Neural crest cell (in vitro differentiated cells): ENCODE results near the gene RALA. TPM values are rescaled to one million over a fixed set of nuclear protein-coding genes. Genes with fewer than 3 reads are reported as not detected.
A peak's percentile ranks its signal among the peaks of the same experiment; 100 is the strongest.

Experiments used
- DNase-seq: peaks from one replicate; pipeline ENCODE4 v3.0.0; 2021; ENCODE audit warnings: low read depth, mixed read lengths, low spot score
- H3K27ac Mint-ChIP-seq: one replicate; pipeline ENCODE4 v1.8.0; 2021; ENCODE audit warnings: mild to moderate bottlenecking, mixed read lengths; ENCODE audit not compliant: unreplicated experiment
- H3K27me3 Mint-ChIP-seq: 2 replicates; pipeline ENCODE4 v1.8.0; 2021; ENCODE audit warnings: low read depth, mild to moderate bottlenecking, mixed read lengths
- H3K36me3 Mint-ChIP-seq: 2 replicates; pipeline ENCODE4 v1.8.0; 2021; ENCODE audit warnings: low read depth, mild to moderate bottlenecking, mixed read lengths
- H3K4me1 Mint-ChIP-seq: 2 replicates; pipeline ENCODE4 v1.8.0; 2021; ENCODE audit warnings: mixed read lengths
- H3K4me3 Mint-ChIP-seq: one replicate; pipeline ENCODE4 v1.8.0; 2021; ENCODE audit warnings: mild to moderate bottlenecking, mixed read lengths
- H3K9me3 Mint-ChIP-seq: 2 replicates; pipeline ENCODE4 v1.8.0; 2021; ENCODE audit warnings: mixed read lengths
- CTCF ChIP-seq: fragments of 200-600 bp; sonication (generic); conservative IDR thresholded peaks from 2 replicates; pipeline ENCODE4 v1.5.0; 2021; ENCODE audit warnings: antibody characterized with exemption, mild to moderate bottlenecking
- total RNA-seq: library from RNA; stranded (reverse); gene quantifications from 2 replicates; pipeline ENCODE4 v1.2.1, GENCODE V29; 2021

Gene RALA
- total RNA-seq, 1 donor from 2014 or later = 39.2 TPM

DNA sequence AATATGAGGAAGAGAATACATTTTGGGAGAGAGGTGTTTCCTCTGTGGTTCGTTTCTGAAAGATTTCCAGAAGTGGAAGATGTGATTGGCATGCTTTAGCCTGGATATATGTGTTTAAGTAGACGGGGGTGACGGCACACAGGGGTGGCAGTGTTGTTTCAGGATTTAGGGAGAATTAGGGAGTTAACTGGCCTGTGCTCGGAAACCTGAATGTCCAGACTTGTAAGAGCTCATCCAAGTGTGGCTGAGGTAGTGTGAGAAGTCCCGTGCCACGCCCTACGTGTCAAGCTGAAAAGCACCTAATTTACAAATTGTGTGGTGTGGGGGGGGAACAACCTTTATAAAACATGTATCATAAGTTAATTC lies 1.1 kb downstream of the RALA start:
- TF ChIP-seq CTCF = peak; percentile 7
- DNase-seq = no peak
- Mint-ChIP-seq H3K27ac (peak overlapping the region; percentile 53), H3K36me3 (no peaks in the 10 kb centered on the region), H3K4me3 (peak overlapping the region; percentile 95), H3K9me3 (no peaks in the 10 kb centered on the region), H3K27me3 (no peaks in the 10 kb centered on the region), H3K4me1 (peaks cover 44% of the 10 kb centered on the region)

GRCh38 chr7:39624935-39625694 lies 1.7 kb downstream of the RALA start:
- no peaks in the 10 kb centered on the region for H3K27me3 Mint-ChIP-seq
- peak overlapping the region; percentile 95 for H3K4me3 Mint-ChIP-seq
- H3K27ac Mint-ChIP-seq = no peak overlapping the region
- no peak for DNase-seq
- peaks cover 44% of the 10 kb centered on the region for H3K4me1 Mint-ChIP-seq
- no peaks in the 10 kb centered on the region for H3K9me3 Mint-ChIP-seq
- no peaks in the 10 kb centered on the region for H3K36me3 Mint-ChIP-seq
- no peak for TF ChIP-seq CTCF

GRCh38 chr7:39631736-39632308 lies 8.4 kb downstream of the RALA start:
- peaks cover 14% of the 10 kb centered on the region for H3K36me3 Mint-ChIP-seq
- no peak overlapping the region for H3K27ac Mint-ChIP-seq
- H3K4me3 Mint-ChIP-seq = no peak overlapping the region

DNA sequence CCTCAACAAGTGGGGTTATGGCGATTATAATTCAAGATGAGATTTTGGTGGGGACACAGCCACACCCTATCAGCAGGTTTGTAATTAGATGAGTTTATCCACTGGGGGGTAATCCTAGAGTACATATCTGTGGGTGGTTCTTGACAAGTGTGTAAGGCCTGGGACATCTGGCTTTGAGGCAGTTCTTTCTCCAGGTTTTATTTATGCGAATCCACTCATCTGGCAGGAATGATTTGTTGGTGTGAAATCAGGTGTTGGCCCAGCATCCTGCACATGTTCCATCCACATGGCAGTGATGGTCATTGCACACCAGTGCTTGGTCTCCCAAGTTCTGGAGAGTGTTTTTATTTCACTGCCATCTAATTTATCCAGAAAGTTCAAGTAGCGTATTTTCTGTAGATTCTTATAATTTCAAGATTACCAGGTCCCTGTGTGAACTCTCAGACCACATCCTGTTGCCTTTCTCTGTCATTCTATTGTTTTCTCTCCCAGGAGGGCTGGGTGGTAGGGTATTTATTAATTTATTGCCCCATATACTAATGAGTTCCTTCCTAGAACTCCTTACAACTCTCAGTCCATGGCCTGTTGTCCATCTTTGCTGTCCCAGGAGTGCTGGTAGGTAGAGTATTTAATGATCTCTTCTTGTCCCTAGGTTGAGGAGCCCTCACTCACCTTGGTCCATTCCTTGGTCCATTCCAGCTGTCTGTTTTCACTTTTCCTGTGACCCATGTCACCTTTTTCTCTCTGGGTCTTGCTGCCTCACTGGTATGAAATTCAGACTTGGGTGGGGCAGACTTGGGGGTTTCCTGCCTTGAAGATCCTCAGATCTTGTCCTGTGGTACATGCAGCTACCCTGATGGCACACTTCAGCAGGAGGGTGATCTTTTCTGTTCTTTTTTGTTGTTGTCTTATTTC lies 10.4 kb downstream of the RALA start:
- no peak overlapping the region for H3K4me3 Mint-ChIP-seq
- H3K27me3 Mint-ChIP-seq = no peaks in the 10 kb centered on the region
- H3K9me3 Mint-ChIP-seq = peaks cover 2% of the 10 kb centered on the region
- no peak for DNase-seq
- peak overlapping the region; percentile 64 for H3K27ac Mint-ChIP-seq
- peaks cover 19% of the 10 kb centered on the region for H3K36me3 Mint-ChIP-seq
- H3K4me1 Mint-ChIP-seq = no peaks in the 10 kb centered on the region
- no peak for TF ChIP-seq CTCF

More at GRCh38 chr7:39631736-39632308, 8.4 kb downstream of the RALA start:
- Mint-ChIP-seq H3K27me3 (no peaks in the 10 kb centered on the region), H3K9me3 (no peaks in the 10 kb centered on the region), H3K4me1 (peaks cover 7% of the 10 kb centered on the region)
- TF ChIP-seq CTCF = no peak
- DNase-seq = no peak

DNA sequence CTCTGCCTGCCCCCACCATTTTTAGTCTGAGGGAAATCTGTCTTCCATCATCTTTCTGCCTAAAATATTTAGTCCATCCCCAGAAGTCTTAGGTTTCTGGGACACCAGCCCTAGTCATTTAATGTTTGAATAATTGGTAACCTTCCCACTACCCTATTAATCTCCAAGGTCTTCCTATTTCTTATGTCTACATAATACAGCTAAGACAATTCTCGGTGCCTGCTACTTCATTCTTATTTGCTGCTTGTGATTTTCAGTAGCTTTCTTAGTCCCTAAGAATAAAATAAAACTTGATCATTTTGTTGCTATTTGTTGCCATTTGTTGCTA lies 11.1 kb downstream of the RALA start:
- no peak overlapping the region for H3K4me3 Mint-ChIP-seq
- peaks cover 21% of the 10 kb centered on the region for H3K36me3 Mint-ChIP-seq
- no peaks in the 10 kb centered on the region for H3K27me3 Mint-ChIP-seq
- H3K9me3 Mint-ChIP-seq = peaks cover 2% of the 10 kb centered on the region
- no peak for DNase-seq
- H3K27ac Mint-ChIP-seq = no peak overlapping the region
- no peak for TF ChIP-seq CTCF
- no peaks in the 10 kb centered on the region for H3K4me1 Mint-ChIP-seq
